RPMI7951 (cell line): ENCODE results near the gene RNF121. TPM values are rescaled to one million over a fixed set of nuclear protein-coding genes. Genes with fewer than 3 reads are reported as not detected.
"Not testable (repeated sequence)": the region's sequence is repeated elsewhere in the genome, so short reads cannot be mapped to it uniquely, and the experiment has no call there.

Experiments used
- DNase-seq: peaks from one replicate; pipeline ENCODE4 v3.0.0-alpha.2; 2012; ENCODE audit warnings: low read depth
- total RNA-seq: library from RNA; depleted of rRNA; stranded (reverse); fragments of >200 nt; shearing (Covaris generic); gene quantifications from 2 replicates; pipeline ENCODE4 v1.2.3, GENCODE V29; 2014; rRNA removed

The RNF121 gene
- total RNA-seq: 22.4 and 27.2 TPM in 2 replicates

GRCh38 chr11:71928737-71929443, at the start of gene RNF121:
Gene RNF121 (plus strand): TSS chr11:71929046. CDS start chr11:71929062, 16 bp downstream.
- DNase-seq: peak; percentile 94

DNA sequence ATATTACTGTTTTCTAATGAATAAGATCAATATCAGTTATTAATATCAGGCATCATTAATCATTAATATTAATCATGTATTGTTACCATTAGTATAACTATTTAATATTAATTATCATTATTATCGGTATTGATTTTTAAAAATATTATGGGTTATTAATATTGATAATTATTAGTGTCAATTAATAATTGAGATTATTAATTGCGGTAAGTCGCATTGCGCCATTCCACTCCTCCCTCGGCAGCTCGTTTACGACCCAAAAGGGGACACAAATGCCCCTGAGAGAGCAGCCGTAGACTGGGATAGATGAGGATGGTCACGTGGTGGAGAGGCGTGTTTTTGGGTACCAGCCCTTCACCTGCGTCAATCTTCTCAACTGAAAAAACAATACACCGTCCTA, 43.0 kb upstream of the RNF121 start:
- not testable (repeated sequence) for DNase-seq

- peak; percentile 60 for DNase-seq
Measured at GRCh38 chr11:71888335-71889010, 40.4 kb upstream of the RNF121 start.

DNA sequence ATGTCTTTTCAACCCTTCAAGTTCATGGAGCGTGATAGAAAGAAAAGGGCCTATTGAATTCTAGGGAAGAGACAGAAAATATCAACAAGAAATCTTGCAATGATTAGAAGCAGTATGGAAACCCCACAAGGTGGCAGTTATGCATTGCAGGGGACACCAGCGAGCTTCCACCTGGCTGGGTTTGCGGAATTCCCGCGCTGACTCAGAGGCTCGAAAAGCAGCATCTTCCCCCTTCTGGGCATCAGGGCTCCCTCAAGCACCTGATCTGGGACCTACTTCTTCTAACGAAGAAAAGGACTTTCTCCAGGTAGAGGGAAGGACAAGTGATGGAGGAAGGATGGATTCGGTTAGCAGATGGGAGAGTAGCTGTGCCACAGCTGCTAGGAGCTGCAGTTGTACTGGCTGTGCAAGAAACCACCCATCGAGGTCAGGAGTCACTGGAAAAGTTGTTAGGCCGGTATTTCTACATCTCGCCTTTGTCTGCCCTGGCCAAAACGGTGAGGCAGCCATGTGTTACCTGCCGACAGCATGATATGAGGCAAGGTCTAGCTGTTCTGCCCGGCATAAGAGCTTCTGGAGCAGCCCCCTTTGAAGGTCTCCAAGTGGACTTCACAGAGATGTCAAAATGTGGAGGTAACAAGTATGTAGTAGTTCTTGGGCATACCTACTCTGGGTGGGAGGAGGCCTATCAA, 39.5 kb upstream of the RNF121 start:
- not testable (repeated sequence) for DNase-seq

DNA sequence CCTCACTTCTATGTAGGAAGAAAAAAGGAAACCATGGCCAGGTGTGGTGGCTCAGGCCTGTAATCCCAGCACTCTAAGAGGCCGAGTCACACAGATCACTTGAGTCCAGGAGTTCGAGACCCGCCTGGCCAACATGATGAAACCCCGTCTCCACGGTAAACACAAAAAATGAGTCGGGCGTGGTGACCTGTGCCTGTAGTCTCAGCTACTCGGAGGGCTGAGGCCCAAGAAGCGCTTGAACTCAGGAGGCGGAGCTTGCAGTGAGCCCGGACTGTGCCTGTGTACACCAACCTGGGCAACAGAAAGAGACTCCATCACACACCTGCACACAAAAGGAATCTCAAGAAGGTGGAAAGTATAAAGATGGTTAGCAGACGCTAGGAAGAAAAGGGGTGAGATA, 32.9 kb upstream of the RNF121 start:
- no peak for DNase-seq

DNA sequence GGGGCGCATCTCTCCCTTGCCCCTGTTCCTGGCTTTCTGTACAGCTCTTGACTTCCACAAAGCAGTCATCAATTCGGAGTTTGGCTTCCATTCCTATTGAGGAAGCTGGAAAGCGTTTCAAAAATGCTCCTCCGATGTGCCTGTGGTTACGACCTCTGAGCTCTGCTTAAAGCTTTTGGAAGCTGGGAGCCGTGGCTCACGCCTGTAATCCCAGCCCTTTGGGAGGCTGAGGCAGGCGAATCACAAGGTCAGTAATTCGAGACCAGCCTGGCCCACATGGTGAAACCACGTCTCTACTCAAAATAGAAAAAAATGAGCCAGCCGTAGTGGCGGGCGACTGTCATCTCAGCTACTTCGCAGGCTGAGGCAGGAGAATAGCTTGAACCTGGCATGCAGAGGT, 27.7 kb upstream of the RNF121 start:
- not testable (repeated sequence) for DNase-seq

- DNase-seq: no peak
Measured at GRCh38 chr11:71908218-71908617, 20.6 kb upstream of the RNF121 start.

DNA sequence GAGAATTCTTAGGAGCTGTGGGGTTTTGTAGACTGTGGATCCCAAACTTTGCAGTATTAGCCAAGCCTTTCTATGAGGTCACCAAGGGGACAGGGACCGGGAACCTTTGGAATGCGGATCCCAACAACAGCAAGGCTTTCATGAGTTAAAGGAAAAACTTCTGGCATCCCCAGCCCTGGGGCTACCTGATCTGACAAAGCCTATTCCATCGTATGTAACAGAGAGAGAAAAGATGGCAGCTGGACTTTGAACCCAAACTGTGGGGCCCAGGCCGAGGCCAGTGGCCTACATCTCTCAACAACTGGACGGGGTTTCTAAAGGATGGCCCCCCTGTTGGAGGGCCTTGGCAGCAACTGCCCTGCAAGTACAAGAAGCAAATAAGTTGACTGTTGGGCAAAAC, 18.1 kb upstream of the RNF121 start:
- DNase-seq: not testable (repeated sequence)

GRCh38 chr11:71911321-71911985, 17.4 kb upstream of the RNF121 start:
- DNase-seq: peak; percentile 10

GRCh38 chr11:71911986-71912340, 16.9 kb upstream of the RNF121 start:
- not testable (repeated sequence) for DNase-seq

DNA sequence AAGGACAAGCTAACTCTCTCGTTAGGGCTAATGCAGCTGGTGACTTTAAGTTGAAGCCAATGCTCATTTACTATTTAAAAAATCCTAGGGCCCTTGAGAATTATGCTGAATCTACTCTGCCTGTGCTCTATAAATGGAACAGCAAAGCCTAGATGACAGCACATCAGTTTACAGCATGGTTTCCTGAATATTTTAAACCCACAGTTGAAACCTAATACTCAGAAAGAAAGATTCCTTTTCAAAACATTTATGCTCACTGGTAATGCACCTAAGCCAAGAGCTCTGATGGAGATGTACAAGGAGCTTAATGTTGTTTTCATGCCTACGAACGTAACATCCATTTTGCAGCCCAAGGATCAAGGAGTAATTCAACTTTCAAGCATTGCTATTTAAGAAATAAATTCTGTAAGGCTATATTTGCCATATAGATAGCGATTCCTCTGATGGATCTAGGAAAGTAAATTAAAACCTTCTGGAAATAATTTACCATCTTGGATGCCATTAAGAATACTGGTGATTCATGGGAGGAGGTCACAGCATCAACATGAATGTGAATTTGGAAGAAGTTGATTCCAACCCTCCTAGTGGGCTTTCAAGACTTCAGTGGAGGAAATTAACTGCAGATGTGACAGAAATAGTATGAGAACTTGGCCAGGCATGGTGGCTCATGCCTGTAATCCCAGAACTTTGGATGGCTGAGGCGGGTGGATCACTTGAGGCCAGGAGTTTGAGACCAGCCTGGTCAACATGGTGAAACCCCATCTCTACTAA, 14.9 kb upstream of the RNF121 start:
- no peak for DNase-seq

GRCh38 chr11:71914617-71915189, 14.1 kb upstream of the RNF121 start:
- DNase-seq: no peak

- DNase-seq: no peak
Measured at GRCh38 chr11:71917646-71918140, 11.2 kb upstream of the RNF121 start.

DNA sequence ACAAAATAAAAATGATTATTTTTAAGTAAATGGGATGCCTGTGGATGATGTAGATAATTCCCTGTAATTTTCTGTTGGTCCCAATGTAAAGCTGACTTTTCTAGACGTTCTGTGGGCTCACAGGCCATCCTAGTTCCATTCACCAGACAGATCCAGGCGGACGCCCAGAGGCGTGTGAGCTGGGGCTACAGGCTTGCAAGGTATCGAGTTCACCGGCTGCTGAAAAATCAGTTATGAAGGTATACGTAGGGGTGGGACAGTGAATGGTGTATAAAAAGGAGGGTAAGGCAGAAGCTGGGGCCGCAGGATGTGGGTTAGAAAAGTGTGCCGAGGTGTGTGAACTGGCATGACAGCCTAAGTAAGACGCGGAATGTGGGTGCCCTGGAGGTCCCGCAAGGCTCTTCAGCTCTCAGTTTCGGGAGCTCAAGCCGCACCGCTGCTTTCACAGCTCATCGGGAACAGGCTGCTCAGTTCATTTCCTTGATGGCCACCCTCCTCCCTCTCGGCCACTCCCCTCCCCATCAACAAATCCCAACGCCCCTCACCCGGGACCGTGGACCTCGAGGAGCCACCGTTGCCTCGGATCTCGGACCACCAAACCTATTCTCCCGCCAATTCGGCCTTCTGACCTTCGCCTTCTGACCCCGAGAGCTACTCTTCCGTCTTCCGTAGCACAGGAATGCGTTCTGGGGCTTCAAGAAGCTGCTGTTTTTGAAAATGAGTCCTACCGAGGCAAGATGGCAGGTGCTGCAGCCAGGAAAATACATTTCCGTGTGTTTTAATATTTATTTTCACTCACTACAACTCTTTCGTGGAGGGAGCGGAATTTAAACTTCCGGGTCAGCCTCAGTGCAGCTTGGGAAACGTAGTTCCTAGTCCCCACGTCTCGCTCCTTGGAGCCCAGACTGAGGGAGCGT, 768 bp upstream of the RNF121 start, which contains the start of gene XNDC1N:
Gene XNDC1N, minus strand, starts transcription at position 775 of the 917 bp plus-strand sequence. CDS start 5,241 bp downstream, outside the sequence.
- peak; percentile 88 for DNase-seq

- DNase-seq: no peak
Measured at GRCh38 chr11:71929491-71929890, 645 bp downstream of the RNF121 start.

DNA sequence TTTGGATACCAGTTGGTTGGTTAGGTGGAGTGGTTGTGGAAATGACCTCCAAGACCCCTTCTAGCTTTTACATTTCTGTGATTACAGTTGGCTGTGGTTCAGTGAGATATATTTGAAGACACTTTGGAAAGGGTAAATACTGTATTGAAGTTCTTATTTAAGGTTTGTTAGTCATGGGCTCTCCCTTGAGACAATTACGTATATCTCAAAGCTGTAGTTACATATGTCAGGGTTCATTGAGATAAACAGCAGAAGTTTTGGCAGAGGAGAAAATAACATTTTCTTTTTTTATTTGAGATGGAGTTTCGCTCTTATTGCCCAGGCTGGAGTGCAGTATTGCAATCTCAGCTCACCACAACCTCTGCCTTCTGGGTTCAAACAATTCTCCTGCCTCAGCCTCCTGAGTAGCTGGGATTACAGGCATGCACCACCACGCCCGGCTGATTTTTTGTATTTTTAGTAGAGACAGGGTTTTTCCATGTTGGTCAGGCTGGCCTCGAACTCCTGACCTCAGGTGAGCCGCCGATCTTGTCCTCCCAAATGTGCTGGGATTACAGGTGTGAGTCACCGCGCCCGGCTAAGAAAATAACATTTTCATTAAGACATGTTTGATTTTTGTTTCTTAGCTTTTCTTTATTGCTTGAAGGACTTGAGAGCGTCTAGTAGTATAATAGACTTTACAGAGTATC, 1.9 kb downstream of the RNF121 start:
- no peak for DNase-seq

DNA sequence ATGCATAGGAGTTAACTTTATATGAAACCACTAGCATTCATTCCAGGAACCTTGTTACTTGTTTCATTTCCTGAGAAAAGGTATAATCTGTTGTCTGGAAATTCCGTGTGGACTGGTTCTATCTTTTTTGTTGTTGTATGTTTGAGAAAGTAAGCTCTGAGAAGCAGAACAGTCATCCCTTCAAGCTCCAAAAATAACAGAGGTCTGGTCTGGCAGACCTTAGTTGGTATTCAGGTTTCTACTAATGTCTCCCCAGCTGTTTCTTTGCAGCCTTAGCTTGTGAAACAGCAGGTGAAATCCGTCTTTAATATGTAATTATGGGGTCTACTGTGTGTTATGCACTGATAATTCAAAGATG, 2.4 kb downstream of the RNF121 start:
- DNase-seq: no peak

GRCh38 chr11:71933141-71933933, 4.5 kb downstream of the RNF121 start:
- DNase-seq: no peak
